Sigmoid colon (tissue), 4 donors: Measurements from ENCODE around the gene ZNF692.

Source experiments
- POLR2AphosphoS5 ChIP-seq, 4 donors: sonication (generic); formaldehyde crosslinking; IDR thresholded peaks; one replicate each; pipeline ENCODE4 v1.6.1; 2017; ENCODE audit warnings: antibody characterized with exemption in 4 of 4
- TF ChIP-seq, protein P1 (sequence below), 4 experiments: fragments of 450-650 bp in 3 of 4; fragments of 200-600 bp in 1 of 4; IDR thresholded peaks; one replicate each; pipeline ENCODE4 v1.5.1; 2016 to 2019; ENCODE audit warnings: antibody characterized with exemption in 4 of 4, mild to moderate bottlenecking in 3 of 4, moderate library complexity in 2 of 4

DNA sequence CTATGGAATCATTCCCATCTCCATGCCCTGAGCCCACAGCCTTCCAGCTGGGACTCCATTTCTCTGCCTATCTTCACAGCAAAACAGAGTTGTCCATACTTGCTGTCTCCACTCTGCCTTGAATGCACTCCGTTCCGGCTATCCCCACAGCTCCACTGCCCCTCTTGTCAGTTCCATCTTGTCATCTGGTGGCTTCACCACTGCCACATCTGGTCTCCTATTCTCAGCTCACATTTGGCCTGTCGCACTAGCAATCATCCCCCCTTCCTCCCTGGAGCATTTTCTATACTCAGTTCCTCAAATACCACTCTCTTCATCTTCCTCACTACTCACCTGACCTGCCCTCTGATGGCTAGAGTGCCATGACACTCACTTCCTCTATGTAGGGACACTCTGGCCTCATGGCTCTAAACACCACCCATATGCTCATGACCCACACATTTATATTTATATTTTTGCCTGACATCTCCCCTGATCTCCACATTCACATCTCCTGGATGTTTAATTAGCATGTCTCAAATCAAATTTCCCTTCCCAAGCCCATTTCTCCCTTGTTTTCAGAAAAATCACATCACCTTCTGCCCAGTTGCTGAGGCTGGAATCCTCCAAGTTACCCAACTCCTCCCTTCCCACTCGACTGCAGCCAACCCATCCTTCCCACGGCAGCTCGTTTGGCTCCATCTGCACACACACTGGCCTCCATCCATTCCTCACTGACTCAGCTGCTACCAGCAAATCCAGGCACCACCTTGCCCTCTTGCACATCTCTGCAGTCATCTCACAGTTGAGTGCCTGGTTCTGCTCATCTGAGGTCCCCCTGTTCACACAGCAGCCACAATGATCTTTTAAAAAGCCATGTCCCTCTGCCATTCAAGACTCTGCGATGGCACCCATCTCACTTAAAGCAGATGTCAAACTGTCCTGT is 6.1 kb downstream of the ZNF692 start:
- TF ChIP-seq, protein P1, sequence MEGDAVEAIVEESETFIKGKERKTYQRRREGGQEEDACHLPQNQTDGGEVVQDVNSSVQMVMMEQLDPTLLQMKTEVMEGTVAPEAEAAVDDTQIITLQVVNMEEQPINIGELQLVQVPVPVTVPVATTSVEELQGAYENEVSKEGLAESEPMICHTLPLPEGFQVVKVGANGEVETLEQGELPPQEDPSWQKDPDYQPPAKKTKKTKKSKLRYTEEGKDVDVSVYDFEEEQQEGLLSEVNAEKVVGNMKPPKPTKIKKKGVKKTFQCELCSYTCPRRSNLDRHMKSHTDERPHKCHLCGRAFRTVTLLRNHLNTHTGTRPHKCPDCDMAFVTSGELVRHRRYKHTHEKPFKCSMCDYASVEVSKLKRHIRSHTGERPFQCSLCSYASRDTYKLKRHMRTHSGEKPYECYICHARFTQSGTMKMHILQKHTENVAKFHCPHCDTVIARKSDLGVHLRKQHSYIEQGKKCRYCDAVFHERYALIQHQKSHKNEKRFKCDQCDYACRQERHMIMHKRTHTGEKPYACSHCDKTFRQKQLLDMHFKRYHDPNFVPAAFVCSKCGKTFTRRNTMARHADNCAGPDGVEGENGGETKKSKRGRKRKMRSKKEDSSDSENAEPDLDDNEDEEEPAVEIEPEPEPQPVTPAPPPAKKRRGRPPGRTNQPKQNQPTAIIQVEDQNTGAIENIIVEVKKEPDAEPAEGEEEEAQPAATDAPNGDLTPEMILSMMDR (IDR thresholded peaks at IDR 0.05): no peak
- TF ChIP-seq POLR2AphosphoS5 (IDR thresholded peaks at IDR 0.05): no peak
